ENCODE results near the gene MMP23B. TPM values are rescaled to one million over a fixed set of nuclear protein-coding genes. Genes with fewer than 3 reads are reported as not detected.
"Not testable (repeated sequence)": the region's sequence is repeated elsewhere in the genome, so short reads cannot be mapped to it uniquely, and the experiment has no call there.

The MMP23B gene
- total and polyA plus RNA-seq, 8 donors: 5.5 to 111 (median 15.7) TPM

GRCh38 chr1:1628754-1629429 lies 3.1 kb upstream of the MMP23B start:
- Histone ChIP-seq H3K36me3 (peaks cover 4 to 46% (median 39%) of the 10 kb centered on the region in 4 donors), H3K27ac (peak overlapping the region in 3 of 5 donors; percentile 32 to 50 (median 34)), H3K9me3 (no peaks in the 10 kb centered on the region), H3K27me3 (peaks cover 0 to 41% (median 25%) of the 10 kb centered on the region in 3 donors), H3K4me3 (peak overlapping the region; percentile 19 to 36 (median 26)), H3K4me1 (peaks cover 25 to 36% (median 26%) of the 10 kb centered on the region in 4 donors)
- intact Hi-C loops (cut with DNase I; ENCODE audit: low total_unique reads): no loop called here
- TF ChIP-seq EP300 (IDR thresholded peaks at IDR 0.05): no peak
- TF ChIP-seq, protein P1, sequence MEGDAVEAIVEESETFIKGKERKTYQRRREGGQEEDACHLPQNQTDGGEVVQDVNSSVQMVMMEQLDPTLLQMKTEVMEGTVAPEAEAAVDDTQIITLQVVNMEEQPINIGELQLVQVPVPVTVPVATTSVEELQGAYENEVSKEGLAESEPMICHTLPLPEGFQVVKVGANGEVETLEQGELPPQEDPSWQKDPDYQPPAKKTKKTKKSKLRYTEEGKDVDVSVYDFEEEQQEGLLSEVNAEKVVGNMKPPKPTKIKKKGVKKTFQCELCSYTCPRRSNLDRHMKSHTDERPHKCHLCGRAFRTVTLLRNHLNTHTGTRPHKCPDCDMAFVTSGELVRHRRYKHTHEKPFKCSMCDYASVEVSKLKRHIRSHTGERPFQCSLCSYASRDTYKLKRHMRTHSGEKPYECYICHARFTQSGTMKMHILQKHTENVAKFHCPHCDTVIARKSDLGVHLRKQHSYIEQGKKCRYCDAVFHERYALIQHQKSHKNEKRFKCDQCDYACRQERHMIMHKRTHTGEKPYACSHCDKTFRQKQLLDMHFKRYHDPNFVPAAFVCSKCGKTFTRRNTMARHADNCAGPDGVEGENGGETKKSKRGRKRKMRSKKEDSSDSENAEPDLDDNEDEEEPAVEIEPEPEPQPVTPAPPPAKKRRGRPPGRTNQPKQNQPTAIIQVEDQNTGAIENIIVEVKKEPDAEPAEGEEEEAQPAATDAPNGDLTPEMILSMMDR (IDR thresholded peaks at IDR 0.05): no peak
- no peak for TF ChIP-seq POLR2AphosphoS5 (IDR thresholded peaks at IDR 0.05)
- no peak for TF ChIP-seq POLR2A (IDR thresholded peaks at IDR 0.05)
- DNase-seq: peak in 1 of 2 donors; percentile 71
- WGBS, 5 donors: 47 to 75% (median 63%) methylated on average over 17 to 53 of the region's 53 CpGs

GRCh38 chr1:1629430-1630190 lies 2.4 kb upstream of the MMP23B start:
- peak in 1 of 2 donors; percentile 72 for DNase-seq
- 49 to 72% (median 60%) methylated on average over 17 to 48 of the region's 48 CpGs for WGBS, 5 donors
- H3K36me3 ChIP-seq: peaks cover 4 to 40% (median 32%) of the 10 kb centered on the region in 4 donors
- peaks cover 0 to 41% (median 25%) of the 10 kb centered on the region in 3 donors for H3K27me3 ChIP-seq
- peak overlapping the region; percentile 19 to 41 (median 30) for H3K4me3 ChIP-seq
- H3K9me3 ChIP-seq: no peaks in the 10 kb centered on the region
- intact Hi-C loops (cut with DNase I; ENCODE audit: low total_unique reads): no loop called here
- peak overlapping the region in 4 of 5 donors; percentile 74 to 87 (median 80) for H3K27ac ChIP-seq
- H3K4me1 ChIP-seq: peaks cover 25 to 36% (median 26%) of the 10 kb centered on the region in 4 donors
- TF ChIP-seq POLR2AphosphoS5 (IDR thresholded peaks at IDR 0.05): no peak
- TF ChIP-seq, protein P1 (IDR thresholded peaks at IDR 0.05): no peak
- no peak for TF ChIP-seq POLR2A (IDR thresholded peaks at IDR 0.05)
- TF ChIP-seq EP300 (IDR thresholded peaks at IDR 0.05): no peak

DNA sequence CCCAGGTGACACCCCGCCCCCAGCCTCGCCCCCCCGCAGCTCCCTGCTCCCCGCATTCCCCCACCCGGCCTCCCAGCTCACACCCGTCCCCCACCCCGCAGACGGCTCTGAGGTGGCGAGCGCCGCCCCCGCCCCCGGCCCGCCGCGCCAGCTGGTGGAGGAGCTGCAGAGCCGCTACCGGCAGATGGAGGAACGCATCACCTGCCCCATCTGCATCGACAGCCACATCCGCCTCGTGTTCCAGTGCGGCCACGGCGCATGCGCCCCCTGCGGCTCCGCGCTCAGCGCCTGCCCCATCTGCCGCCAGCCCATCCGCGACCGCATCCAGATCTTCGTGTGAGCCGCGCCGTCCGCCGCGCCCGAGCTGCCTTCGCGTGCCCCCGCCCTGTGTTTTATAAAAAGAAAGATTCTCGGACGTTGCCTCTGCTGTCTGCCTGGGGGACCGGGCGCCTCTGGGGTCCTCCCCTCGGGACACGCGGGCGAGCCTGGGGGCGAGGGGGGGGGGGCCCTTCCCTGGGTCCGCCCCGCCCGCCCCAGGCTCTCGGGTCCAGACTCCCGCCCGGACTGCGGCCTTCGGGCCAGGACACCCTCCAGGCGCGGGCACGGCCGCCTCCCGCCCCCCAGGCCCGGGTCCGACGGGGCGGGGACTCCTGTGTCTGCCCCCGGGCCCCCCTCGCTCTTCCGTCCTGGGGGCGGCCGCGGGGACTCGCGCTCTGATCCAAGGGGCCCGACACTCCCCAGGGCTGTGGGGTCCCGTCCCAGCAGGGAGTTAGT lies 1.6 kb upstream of the MMP23B start:
- DNase-seq: peak; percentile 69 to 97

DNA sequence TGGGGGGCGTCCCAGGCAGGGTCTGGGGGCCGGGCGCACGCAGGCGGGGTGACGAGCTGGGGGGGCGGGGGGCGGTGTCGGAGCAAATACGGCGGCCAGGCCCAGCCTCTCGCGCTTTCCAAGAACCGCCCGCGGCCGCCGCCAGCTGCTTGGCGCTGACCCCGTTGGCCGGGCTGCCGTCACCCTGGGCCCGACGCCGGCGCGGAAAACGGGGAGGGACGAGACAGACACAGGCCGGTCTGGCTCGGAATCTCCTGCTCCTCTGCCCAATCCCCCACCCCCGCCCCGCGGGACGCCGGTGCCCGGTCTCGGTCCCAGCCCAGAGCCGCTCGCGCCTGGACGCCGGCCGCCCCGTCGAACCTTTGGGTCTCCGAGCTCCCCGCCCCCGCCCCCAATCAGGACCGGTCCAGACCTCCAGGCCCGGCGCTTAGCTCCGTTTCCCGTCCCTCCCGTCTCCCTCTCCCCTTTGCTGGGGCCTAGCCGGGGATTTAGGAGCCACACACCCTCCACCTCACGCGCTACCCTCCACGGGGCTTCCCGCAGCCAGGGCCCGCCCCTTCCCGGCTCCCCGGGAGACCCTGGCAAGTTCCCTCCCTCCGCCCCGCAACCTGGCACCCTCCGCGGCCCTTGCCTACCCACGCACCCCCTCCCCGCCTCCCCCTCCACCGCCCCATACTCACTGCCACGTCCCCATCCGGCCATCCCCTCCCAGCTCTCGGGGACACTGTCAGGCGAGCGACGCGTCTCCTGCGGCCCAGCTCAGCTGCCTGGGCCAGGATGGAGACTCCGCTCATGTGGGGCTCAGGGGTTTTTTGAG lies 800 bp upstream of the MMP23B start:
- Histone ChIP-seq H3K27ac (peak overlapping the region; percentile 66 to 87 (median 74)), H3K4me1 (peaks cover 25 to 36% (median 26%) of the 10 kb centered on the region in 4 donors), H3K9me3 (no peaks in the 10 kb centered on the region), H3K27me3 (peaks cover 0 to 41% (median 25%) of the 10 kb centered on the region in 3 donors), H3K4me3 (peak overlapping the region; percentile 23 to 41 (median 34)), H3K36me3 (peaks cover 4 to 30% (median 23%) of the 10 kb centered on the region in 4 donors)
- intact Hi-C loops (cut with DNase I; ENCODE audit: low total_unique reads): no loop called here
- 5 to 32% (median 6%) methylated on average over 17 to 79 of the region's 79 CpGs for WGBS, 5 donors
- TF ChIP-seq POLR2A (IDR thresholded peaks at IDR 0.05) (no peak), POLR2AphosphoS5 (IDR thresholded peaks at IDR 0.05) (no peak), EP300 (IDR thresholded peaks at IDR 0.05) (no peak)
- TF ChIP-seq, protein P1 (IDR thresholded peaks at IDR 0.05): no peak
- peak; percentile 42 to 91 for DNase-seq

More for the DNA sequence above, 1.6 kb upstream of the MMP23B start:
- intact Hi-C loops (cut with DNase I; ENCODE audit: low total_unique reads): no loop called here
- H3K4me1 ChIP-seq: peaks cover 25 to 36% (median 26%) of the 10 kb centered on the region in 4 donors
- H3K36me3 ChIP-seq: peaks cover 4 to 32% (median 26%) of the 10 kb centered on the region in 4 donors
- no peaks in the 10 kb centered on the region for H3K9me3 ChIP-seq
- TF ChIP-seq POLR2AphosphoS5 (IDR thresholded peaks at IDR 0.05) (peak in 2 of 3 donors; percentile 49 to 52), EP300 (IDR thresholded peaks at IDR 0.05) (no peak)
- peak overlapping the region; percentile 23 to 41 (median 34) for H3K4me3 ChIP-seq
- H3K27ac ChIP-seq: peak overlapping the region; percentile 37 to 87 (median 74)
- WGBS, 5 donors: 10 to 36% (median 25%) methylated on average over 32 to 81 of the region's 81 CpGs
- peaks cover 0 to 41% (median 25%) of the 10 kb centered on the region in 3 donors for H3K27me3 ChIP-seq

DNA sequence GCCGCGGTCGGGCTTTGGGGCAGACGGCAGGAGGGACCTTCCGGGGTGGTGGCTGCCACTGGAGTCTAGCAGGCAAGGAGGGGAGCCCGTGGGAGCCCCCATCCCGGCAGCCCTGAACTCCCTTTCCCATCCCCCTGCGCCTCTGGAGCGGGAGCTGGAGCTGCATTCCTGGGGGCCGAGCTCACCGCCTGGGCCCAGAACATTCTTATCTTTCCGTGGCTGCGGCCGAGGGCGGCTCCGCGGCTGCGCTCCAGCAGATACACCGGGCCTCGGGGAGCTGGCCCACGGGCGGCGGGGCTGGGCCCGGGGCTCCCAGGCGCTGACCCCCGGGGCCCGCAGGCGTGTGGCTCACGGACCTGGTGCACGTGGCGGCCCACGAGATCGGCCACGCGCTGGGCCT lies 1.4 kb downstream of the MMP23B start:
- peaks cover 21 to 27% (median 26%) of the 10 kb centered on the region in 4 donors for H3K4me1 ChIP-seq
- intact Hi-C loops (cut with DNase I; ENCODE audit: low total_unique reads); H3K9me3 ChIP-seq; H3K27ac ChIP-seq; H3K4me3 ChIP-seq; DNase-seq: not testable (repeated sequence)
- peaks cover 16 to 34% (median 28%) of the 10 kb centered on the region in 4 donors for H3K36me3 ChIP-seq
- peaks cover 0 to 40% (median 25%) of the 10 kb centered on the region in 3 donors for H3K27me3 ChIP-seq
- no CpG with 5 or more reads among the region's 35 CpGs for whole genome bisulfite sequencing, 5 donors

- intact Hi-C loops (cut with DNase I; ENCODE audit: low total_unique reads); H3K4me3 ChIP-seq; DNase-seq; H3K27ac ChIP-seq; H3K9me3 ChIP-seq: not testable (repeated sequence)
- Histone ChIP-seq H3K27me3 (peaks cover 0 to 28% (median 25%) of the 10 kb centered on the region in 3 donors), H3K36me3 (peaks cover 12 to 34% (median 24%) of the 10 kb centered on the region in 4 donors), H3K4me1 (peaks cover 21 to 27% (median 26%) of the 10 kb centered on the region in 4 donors)
- WGBS, 5 donors: 93 to 96% (median 95%) methylated on average over 9 to 10 of the region's 13 CpGs
Measured at GRCh38 chr1:1634613-1635012, 2.6 kb downstream of the MMP23B start.

All from stomach (tissue), 9 donors.